ENCODE data around the gene ENHO.

ENHO gene

DNA sequence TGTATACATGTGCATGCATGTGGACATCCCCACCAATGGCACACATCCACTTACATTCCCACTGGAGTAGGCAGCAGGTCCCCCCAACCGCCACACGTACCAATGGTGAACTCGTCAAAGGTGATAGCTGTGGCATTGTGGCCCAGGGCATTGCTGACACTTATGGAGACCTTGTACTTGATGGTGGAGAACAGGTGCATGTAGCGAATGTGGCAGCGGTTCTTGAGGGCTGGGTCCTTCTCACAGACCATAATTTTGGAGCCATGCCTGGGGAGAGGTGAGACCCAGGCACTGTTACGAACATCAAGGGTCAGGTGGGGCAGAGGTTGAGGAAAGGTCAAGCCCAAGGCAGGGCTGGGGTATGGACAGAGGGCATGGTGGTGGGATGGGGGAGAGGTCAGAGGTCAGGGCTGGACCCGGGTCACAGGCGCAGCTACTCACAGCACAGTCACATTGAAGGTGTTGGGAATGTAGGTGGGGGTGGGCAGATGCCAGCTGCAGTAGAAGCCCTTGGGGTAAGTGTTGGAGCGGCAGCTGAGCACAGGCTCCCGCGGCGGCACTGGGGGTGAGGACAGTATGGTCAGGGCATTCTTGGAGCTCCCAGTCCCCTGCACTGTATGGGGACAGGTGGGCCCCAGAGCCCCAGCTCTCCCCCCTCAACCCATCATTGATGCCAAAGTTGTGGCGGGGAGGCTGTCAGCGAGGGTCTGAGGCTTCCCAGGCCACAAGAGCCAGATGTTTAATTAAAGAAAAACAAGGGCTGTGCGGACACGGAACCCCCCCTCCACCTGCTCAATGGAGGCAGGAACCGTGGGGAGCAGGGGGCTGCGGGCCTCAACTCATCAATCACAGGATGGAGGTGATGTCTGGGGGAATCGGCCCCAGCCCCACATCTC, 34.9 kb upstream of the ENHO start:
- in situ Hi-C loops (cut with HindIII; ENCODE audit: low sequenced_read_pairs): no loop called here
- TF ChIP-seq, protein P1, sequence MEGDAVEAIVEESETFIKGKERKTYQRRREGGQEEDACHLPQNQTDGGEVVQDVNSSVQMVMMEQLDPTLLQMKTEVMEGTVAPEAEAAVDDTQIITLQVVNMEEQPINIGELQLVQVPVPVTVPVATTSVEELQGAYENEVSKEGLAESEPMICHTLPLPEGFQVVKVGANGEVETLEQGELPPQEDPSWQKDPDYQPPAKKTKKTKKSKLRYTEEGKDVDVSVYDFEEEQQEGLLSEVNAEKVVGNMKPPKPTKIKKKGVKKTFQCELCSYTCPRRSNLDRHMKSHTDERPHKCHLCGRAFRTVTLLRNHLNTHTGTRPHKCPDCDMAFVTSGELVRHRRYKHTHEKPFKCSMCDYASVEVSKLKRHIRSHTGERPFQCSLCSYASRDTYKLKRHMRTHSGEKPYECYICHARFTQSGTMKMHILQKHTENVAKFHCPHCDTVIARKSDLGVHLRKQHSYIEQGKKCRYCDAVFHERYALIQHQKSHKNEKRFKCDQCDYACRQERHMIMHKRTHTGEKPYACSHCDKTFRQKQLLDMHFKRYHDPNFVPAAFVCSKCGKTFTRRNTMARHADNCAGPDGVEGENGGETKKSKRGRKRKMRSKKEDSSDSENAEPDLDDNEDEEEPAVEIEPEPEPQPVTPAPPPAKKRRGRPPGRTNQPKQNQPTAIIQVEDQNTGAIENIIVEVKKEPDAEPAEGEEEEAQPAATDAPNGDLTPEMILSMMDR (IDR thresholded peaks at IDR 0.05; ENCODE audit: low read depth, low read length): no peak
- no peak overlapping the region for H3K4me3 ChIP-seq (ENCODE audit: low read depth, low read length)
- no peak for DNase-seq (ENCODE audit: low read depth, low spot score)

DNA sequence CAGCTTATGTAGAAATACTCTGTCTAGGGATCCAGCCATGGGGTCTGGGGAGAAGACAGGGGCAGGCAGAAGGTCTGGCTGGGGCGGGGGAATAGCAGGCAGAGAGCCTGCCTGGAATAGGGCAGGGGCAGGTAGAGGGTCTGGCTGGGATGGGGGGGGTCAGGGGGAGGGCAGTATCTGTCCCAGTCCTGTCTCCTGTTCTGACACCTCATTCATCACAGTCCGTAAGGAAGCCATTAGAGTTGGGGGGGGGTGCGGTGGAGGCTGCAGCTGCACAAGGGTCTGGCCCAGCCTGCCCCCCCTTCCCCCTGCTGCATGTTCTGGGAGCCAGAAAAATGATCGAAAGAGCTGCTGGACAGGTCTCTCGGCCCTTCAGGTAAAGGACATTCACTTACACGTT, 34.2 kb upstream of the ENHO start:
- TF ChIP-seq, protein P1 (IDR thresholded peaks at IDR 0.05; ENCODE audit: low read depth, low read length): no peak
- no peak overlapping the region for H3K4me3 ChIP-seq (ENCODE audit: low read depth, low read length)
- in situ Hi-C loops (cut with HindIII; ENCODE audit: low sequenced_read_pairs): no loop called here
- no peak for DNase-seq (ENCODE audit: low read depth, low spot score)

DNA sequence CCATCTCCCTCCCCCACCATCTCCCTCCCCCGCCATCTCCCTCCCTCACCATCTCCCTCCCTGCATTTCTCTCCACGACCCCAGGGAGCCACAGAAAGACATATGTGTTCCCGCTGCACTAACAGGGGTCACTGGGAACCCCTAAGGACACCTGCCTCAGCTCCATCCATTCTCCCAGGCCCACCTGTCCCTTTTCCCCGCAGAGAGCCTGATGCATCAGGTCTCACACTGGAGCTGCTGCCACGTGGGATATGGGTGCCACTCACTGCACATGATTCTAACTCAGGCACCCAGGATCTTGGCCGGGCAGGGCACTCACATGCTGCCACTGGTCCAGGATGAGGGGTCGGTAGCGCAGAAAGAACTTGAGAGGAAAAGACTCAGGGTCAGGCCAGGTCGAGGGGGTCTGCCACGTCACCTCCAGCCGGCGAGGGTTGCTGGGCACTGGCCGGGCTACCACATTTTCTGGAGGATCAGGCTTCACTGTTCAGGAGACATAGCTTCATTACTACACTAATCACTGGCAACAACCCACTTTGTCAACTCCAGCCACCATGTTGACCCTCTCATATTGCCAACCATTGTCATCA, 33.2 kb upstream of the ENHO start:
- TF ChIP-seq, protein P1 (IDR thresholded peaks at IDR 0.05; ENCODE audit: low read depth, low read length): no peak
- in situ Hi-C loops (cut with HindIII; ENCODE audit: low sequenced_read_pairs): no loop called here
- no peak overlapping the region for H3K4me3 ChIP-seq (ENCODE audit: low read depth, low read length)
- no peak for DNase-seq (ENCODE audit: low read depth, low spot score)

DNA sequence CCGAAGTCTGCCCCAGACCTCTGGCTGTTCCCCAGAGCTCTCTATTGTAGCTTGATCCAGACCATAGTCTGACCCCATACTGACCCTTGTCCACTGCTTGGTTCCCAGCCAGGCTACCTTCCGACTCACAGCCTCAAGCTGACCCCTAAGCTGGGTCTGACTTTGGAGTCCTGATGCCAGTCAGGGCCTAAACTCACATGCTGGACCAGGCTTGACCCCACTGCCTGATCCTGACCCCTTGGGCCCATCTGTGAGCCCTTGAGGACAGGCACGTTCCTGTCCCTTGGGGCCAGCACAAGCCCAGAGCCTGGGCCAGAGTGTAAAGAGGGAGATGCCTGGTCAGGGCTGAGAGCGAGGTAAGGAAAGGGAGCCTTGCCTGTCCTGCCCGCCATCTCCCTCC, 32.7 kb upstream of the ENHO start:
- DNase-seq (ENCODE audit: low read depth, low spot score): no peak
- TF ChIP-seq, protein P1 (IDR thresholded peaks at IDR 0.05; ENCODE audit: low read depth, low read length): no peak
- in situ Hi-C loops (cut with HindIII; ENCODE audit: low sequenced_read_pairs): no loop called here

DNA sequence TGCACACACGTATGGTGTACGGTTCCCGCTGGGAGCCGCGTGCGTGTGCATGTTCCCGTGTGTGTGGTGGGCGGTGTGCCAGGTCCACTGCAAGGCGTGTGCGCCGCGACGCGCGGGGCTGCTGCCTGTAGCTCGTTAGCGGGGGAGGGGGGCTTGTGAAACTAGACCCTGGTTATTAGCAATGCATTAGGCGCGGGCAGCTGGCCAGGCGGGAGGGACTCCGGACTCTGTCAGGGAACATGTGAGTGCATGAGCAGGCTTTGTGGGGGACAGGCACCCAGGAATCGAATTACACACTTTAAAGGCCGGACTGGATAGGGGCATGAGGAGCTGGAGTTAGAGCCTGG, 32.2 kb upstream of the ENHO start:
- no peak overlapping the region for H3K4me3 ChIP-seq (ENCODE audit: low read depth, low read length)
- TF ChIP-seq, protein P1 (IDR thresholded peaks at IDR 0.05; ENCODE audit: low read depth, low read length): no peak
- in situ Hi-C loops (cut with HindIII; ENCODE audit: low sequenced_read_pairs): no loop called here
- no peak for DNase-seq (ENCODE audit: low read depth, low spot score)

More for the DNA sequence above, 32.7 kb upstream of the ENHO start:
- no peak overlapping the region for H3K4me3 ChIP-seq (ENCODE audit: low read depth, low read length)

DNA sequence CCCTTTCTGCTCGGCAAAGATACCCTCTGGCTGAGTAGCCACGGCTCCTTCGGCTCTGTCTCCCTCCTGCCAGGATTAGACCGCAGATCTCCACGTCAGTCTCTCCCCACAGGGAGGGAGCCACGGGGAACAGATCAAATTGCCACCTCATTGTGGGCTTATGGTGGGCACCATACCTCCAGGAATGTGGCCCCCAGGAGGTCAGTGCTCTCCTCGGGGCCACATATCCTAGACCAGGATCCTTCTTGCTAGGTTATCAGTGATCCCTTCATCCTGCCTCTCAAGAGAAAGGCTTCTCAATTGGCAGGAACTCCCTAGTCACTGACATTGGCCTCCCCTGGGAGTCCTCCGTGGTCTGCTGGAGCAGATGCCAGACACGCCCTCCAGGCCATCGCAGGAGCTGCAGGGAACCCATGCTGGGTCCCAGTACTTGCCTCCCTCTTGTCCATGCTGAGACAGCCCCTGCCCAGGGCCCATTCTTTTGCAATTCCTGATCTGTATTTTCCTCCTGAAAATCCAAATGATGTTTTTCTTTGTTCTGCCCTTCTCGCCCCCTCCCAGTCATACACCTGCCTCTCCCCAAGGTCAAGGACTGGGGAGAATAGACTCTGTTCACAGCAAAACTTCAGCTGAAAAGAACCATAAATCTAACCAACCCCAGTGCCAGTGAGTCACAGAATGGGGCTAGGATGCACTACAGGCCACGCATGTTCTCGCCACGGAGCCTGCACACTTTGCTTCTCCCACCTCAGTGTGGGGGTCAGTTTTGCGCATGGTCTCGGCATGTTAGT, 31.6 kb upstream of the ENHO start:
- TF ChIP-seq, protein P1 (IDR thresholded peaks at IDR 0.05; ENCODE audit: low read depth, low read length): no peak
- DNase-seq (ENCODE audit: low read depth, low spot score): no peak
- in situ Hi-C loops (cut with HindIII; ENCODE audit: low sequenced_read_pairs): no loop called here

More for the DNA sequence above, 31.6 kb upstream of the ENHO start:
- H3K4me3 ChIP-seq (ENCODE audit: low read depth, low read length): no peak overlapping the region

All from astrocyte of the spinal cord (primary cell).